Prostate gland (tissue), 2 donors: Measurements from ENCODE around the gene PIH1D1.

Experiments used
- CTCF ChIP-seq, 4 experiments: fragments of 200-600 bp in 2 of 4; fragments of 450-650 bp in 2 of 4; sonication (generic) in 2 of 4; IDR thresholded peaks; 1 replicate in 3 of 4; 2 replicates in 1 of 4; pipeline ENCODE4 v1.5.1; 2016 to 2019; ENCODE audit warnings: antibody characterized with exemption in 4 of 4, mild to moderate bottlenecking in 2 of 4, moderate library complexity in 2 of 4
- POLR2A ChIP-seq: fragments of 450-650 bp; IDR thresholded peaks from one replicate; pipeline ENCODE4 v1.6.1; 2016; ENCODE audit warnings: antibody characterized with exemption, mild to moderate bottlenecking
- POLR2AphosphoS5 ChIP-seq: sonication (generic); formaldehyde crosslinking; IDR thresholded peaks from one replicate; pipeline ENCODE4 v1.6.1; 2017; ENCODE audit warnings: antibody characterized with exemption

- no peak for TF ChIP-seq CTCF (IDR thresholded peaks at IDR 0.05)
- TF ChIP-seq POLR2A = no peak
- TF ChIP-seq POLR2AphosphoS5 = no peak
Measured at GRCh38 chr19:49415810-49416200, 35.8 kb downstream of the PIH1D1 start.
